ENCODE measurements around the gene A2M. TPM values are rescaled to one million over a fixed set of nuclear protein-coding genes. Genes with fewer than 3 reads are reported as not detected.

The A2M gene
- total and polyA plus RNA-seq, 2 of the 13 experiments (the other 11 are each of a cell fraction or from before 2014, with no cell fraction given): 2,807 to 6,551 TPM

DNA sequence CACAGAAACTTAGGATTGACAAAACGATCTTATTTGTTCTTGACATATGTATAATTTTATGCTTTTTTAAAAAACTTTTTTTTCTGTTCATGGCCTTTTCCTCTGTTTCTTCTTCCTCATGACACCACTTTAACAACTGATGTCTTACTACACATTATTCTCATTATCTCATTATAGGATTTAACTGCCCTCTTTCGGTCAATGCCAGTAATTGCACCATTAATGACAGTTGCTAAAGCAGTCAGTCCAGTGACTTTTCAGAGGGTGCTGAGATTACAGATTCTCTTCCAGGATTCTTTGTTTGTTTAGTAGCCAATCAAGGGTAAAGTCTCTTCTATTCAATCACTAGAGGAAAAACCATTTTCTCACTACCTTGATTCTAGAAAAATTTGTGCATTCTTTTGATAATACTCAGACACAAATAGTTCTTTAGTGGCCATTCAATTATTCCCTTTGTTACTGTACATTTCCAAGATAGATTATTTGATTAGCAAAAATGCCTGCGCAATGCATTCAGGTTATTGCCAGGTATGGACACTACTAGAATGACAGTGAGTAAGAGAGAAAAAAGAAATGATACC lies 76.2 kb downstream of the A2M start (continued):
- TF ChIP-seq, protein P1, sequence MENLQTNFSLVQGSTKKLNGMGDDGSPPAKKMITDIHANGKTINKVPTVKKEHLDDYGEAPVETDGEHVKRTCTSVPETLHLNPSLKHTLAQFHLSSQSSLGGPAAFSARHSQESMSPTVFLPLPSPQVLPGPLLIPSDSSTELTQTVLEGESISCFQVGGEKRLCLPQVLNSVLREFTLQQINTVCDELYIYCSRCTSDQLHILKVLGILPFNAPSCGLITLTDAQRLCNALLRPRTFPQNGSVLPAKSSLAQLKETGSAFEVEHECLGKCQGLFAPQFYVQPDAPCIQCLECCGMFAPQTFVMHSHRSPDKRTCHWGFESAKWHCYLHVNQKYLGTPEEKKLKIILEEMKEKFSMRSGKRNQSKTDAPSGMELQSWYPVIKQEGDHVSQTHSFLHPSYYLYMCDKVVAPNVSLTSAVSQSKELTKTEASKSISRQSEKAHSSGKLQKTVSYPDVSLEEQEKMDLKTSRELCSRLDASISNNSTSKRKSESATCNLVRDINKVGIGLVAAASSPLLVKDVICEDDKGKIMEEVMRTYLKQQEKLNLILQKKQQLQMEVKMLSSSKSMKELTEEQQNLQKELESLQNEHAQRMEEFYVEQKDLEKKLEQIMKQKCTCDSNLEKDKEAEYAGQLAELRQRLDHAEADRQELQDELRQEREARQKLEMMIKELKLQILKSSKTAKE (CRISPR knock-in tag; IDR thresholded peaks at IDR 0.05; ENCODE audit: borderline replicate concordance): no peak
- TF ChIP-seq SNRNP70 (IDR thresholded peaks at IDR 0.05; ENCODE audit: low read depth, low read length) (no peak), ZNF83 (CRISPR knock-in tag; IDR thresholded peaks at IDR 0.05; ENCODE audit: borderline replicate concordance) (no peak), ZNF644 (CRISPR knock-in tag; IDR thresholded peaks at IDR 0.05; ENCODE audit: low read depth) (no peak), AKAP8 (CRISPR knock-in tag; IDR thresholded peaks at IDR 0.05) (no peak), ZNF432 (CRISPR knock-in tag; IDR thresholded peaks at IDR 0.05; ENCODE audit: borderline replicate concordance) (no peak), KAT8 (CRISPR knock-in tag; IDR thresholded peaks at IDR 0.05) (no peak), NFYB (CRISPR knock-in tag; IDR thresholded peaks at IDR 0.05) (no peak)
- TF ChIP-seq, protein P2, sequence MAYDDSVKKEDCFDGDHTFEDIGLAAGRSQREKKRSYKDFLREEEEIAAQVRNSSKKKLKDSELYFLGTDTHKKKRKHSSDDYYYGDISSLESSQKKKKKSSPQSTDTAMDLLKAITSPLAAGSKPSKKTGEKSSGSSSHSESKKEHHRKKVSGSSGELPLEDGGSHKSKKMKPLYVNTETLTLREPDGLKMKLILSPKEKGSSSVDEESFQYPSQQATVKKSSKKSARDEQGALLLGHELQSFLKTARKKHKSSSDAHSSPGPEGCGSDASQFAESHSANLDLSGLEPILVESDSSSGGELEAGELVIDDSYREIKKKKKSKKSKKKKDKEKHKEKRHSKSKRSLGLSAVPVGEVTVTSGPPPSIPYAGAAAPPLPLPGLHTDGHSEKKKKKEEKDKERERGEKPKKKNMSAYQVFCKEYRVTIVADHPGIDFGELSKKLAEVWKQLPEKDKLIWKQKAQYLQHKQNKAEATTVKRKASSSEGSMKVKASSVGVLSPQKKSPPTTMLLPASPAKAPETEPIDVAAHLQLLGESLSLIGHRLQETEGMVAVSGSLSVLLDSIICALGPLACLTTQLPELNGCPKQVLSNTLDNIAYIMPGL (CRISPR knock-in tag; IDR thresholded peaks at IDR 0.05; ENCODE audit: borderline replicate concordance in 1 of 2, low read depth in 1 of 2): no peak
- TF ChIP-seq, protein P3, sequence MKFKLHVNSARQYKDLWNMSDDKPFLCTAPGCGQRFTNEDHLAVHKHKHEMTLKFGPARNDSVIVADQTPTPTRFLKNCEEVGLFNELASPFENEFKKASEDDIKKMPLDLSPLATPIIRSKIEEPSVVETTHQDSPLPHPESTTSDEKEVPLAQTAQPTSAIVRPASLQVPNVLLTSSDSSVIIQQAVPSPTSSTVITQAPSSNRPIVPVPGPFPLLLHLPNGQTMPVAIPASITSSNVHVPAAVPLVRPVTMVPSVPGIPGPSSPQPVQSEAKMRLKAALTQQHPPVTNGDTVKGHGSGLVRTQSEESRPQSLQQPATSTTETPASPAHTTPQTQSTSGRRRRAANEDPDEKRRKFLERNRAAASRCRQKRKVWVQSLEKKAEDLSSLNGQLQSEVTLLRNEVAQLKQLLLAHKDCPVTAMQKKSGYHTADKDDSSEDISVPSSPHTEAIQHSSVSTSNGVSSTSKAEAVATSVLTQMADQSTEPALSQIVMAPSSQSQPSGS (CRISPR knock-in tag; IDR thresholded peaks at IDR 0.05): no peak
- TF ChIP-seq, protein P4, sequence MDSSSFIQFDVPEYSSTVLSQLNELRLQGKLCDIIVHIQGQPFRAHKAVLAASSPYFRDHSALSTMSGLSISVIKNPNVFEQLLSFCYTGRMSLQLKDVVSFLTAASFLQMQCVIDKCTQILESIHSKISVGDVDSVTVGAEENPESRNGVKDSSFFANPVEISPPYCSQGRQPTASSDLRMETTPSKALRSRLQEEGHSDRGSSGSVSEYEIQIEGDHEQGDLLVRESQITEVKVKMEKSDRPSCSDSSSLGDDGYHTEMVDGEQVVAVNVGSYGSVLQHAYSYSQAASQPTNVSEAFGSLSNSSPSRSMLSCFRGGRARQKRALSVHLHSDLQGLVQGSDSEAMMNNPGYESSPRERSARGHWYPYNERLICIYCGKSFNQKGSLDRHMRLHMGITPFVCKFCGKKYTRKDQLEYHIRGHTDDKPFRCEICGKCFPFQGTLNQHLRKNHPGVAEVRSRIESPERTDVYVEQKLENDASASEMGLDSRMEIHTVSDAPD (CRISPR knock-in tag; IDR thresholded peaks at IDR 0.05): no peak

Data from HepG2 (cell line).